ENCODE data around the gene PNLDC1.
"Not testable (repeated sequence)": the region's sequence is repeated elsewhere in the genome, so short reads cannot be mapped to it uniquely, and the experiment has no call there.

Gene PNLDC1

GRCh38 chr6:159778542-159779103, 21.5 kb upstream of the PNLDC1 start:
- DNase-seq (ENCODE audit: low read depth, low spot score) = no peak

- DNase-seq (ENCODE audit: low read depth, low spot score) = no peak
Observed at GRCh38 chr6:159788276-159788675, 11.8 kb upstream of the PNLDC1 start.

DNA sequence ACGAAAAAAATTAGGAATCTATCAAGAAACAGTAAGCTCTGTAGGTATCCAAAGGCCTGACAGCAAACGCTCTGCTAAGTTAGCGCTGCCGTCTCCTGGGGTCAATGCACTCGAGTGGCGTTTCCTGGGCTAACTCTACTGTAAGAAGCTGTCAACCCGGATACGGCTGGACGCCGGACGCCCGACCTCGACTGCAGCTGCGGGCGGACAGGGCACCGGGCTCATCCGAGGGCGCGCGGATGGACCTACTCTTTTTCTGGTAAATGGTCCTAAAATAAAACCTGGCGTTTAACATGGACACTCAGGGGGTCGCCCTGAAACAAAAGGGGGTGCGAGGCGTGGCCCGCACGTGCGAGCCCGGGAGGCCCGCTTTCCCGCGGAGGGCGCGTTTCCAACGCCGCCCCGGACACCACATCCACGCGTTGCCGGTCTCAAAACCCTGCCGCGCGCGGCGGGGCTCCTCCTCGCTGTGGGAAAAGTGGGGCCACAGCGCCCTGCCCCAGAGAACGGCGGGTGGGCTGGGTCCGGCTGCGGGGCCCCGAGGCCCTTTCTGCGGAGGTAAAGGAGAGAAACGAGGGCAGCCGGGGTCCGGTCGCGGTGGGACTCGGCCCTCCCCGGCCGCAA, 11.2 kb upstream of the PNLDC1 start:
- peak; percentile 35 for DNase-seq (ENCODE audit: low read depth, low spot score)

DNA sequence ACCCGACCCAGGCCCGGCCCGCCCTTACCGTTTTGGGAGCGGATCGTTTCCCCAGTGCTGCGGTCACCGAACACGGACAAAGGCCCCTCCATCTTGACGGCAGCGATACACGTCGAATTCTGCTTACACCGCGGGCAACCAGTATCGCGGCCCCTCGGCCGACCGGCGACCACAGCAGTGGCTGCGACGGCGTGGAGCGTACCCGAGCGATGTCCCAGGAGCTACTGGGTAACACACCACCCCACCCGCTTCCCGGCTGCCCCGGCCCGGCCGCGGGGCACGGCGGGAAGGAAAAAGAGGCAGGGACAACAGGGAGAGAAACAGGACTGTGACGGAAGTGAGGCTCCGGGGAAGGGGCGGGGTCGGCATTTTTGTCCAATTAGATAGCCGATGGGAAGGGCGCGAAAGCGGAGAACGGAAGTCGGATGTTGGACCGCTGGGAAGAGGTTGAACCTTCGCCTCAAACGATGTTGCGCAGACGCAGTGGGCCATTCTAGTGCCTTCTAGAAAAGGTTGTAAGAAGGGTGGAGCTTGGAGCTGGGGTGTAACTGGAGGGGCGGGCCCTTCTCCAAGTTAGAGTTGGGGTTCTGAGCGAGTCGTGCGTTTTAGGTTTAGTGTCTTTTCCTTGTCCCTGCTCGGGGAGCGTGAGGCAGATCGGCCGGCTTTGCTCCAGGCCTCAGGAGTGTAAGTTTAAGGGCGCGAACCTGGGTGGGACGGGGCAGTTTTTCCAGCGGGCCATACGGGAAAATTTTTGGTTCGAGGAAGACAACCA, 10.5 kb upstream of the PNLDC1 start, which contains the start of gene TCP1:
TSS of gene TCP1 (minus strand) at position 226 of the 772 bp plus-strand sequence. CDS start at position 92, 134 bp downstream.
- DNase-seq (ENCODE audit: low read depth, low spot score) = peak; percentile 100

GRCh38 chr6:159790149-159790955, 9.7 kb upstream of the PNLDC1 start, which contains the start of gene MRPL18:
TSS of gene MRPL18 (plus strand) at chr6:159790467. CDS start at chr6:159790588, 121 bp downstream.
- peak; percentile 98 for DNase-seq (ENCODE audit: low read depth, low spot score)

- DNase-seq (ENCODE audit: low read depth, low spot score) = peak; percentile 47
Observed at GRCh38 chr6:159790956-159791598, 9.0 kb upstream of the PNLDC1 start.

GRCh38 chr6:159794976-159795375, 5.1 kb upstream of the PNLDC1 start:
- DNase-seq (ENCODE audit: low read depth, low spot score) = not testable (repeated sequence)

DNA sequence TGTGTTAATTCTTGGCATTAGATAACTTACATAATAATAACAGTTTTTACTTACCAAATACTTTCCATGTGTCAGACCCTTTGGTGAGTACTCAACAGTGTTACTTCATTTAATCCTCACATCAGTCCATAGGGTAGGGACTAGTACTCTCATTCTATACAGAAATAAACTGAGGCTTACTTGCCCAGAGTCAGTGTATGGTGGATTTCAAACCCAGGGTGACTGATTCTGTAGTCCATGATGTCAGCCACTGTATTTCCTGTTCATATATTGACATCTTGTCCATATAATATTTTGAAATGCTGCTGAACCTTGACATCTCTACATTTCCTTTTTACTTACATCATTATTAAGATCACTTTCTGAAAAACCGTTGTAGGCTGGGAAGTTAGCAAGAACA, 2.5 kb upstream of the PNLDC1 start:
- DNase-seq (ENCODE audit: low read depth, low spot score) = no peak

- no peak for DNase-seq (ENCODE audit: low read depth, low spot score)
Observed at GRCh38 chr6:159801935-159802334, 1.9 kb downstream of the PNLDC1 start.

DNA sequence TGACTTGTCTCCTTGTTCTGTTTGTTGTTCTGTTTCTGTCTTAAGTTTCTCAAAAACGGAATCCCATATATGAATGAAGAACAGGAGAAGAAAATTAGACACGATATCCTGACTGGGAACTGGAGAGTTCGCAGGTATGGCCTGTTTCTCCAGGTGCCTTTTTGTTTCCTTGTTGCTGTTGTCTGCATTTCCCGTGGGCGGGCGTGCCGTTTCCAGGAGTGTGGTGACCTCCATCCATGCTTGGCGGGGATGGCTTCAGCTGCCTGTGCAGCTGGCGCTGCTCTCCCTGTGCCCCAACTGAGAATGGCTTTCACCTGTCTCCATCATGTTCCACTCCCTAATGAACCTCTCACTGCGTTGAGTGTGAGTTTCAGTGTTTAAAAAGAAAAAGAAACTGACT, 4.4 kb downstream of the PNLDC1 start:
- no peak for DNase-seq (ENCODE audit: low read depth, low spot score)

DNA sequence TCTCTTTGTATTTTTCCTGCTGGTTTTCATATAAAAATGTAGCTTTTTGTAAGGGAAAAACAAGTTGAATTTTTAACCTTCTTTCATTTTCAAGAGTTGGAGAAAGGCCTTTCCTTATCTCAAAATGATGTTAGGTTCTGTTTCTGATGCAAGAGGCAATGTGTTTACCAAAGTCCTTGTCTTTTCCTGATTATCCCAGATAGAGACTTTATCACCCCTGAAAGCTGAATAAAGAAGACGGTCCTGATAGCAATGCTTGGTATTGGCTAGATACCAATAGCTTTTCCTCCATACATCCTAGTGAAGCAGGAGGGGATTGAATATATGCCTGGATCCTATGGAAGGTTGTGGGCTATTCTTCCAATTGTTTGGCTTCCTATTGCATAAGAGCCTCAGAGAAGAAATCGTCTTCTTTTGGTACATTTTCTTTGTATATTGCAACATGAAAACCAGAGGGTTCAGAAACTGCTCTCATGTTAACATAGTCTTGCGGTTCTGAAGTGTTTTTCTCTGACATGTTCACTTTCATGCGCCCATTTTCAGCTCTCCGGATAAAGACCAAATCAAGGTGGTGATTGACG, 5.5 kb downstream of the PNLDC1 start:
- no peak for DNase-seq (ENCODE audit: low read depth, low spot score)

- no peak for DNase-seq (ENCODE audit: low read depth, low spot score)
Observed at GRCh38 chr6:159806021-159806458, 6.0 kb downstream of the PNLDC1 start.

DNA sequence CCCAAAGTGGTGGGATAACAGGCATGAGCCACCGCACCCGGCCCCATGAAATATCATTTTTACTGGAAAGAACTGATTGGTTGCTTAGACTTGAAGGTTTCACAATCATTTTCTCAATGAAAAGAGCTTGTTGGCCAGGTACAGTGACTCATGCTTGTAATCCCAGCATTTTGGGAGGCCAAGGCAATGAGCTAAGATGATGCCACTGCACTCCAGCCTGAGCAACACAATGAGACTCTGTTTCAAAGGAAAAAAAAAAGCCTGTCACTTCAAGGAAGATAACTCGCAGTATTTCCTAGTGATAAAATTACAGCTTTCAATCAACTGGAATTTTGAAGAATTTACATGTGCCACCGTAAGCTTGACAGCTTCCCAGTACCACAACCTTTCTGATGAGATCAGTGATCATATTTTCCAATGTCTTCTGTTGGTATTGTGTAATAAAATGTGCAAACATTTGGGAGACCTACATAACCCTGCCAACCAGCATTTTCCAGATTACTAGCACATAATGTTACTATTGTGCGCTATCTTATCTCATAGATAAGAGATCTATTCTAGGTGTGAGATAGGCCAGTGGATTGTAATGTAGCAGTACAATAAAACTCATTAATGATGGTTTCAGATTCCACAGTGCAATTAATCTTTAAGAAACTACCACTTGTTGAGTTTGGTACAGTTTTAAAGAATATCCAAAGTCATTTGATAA, 7.2 kb downstream of the PNLDC1 start:
- DNase-seq (ENCODE audit: low read depth, low spot score) = no peak

DNA sequence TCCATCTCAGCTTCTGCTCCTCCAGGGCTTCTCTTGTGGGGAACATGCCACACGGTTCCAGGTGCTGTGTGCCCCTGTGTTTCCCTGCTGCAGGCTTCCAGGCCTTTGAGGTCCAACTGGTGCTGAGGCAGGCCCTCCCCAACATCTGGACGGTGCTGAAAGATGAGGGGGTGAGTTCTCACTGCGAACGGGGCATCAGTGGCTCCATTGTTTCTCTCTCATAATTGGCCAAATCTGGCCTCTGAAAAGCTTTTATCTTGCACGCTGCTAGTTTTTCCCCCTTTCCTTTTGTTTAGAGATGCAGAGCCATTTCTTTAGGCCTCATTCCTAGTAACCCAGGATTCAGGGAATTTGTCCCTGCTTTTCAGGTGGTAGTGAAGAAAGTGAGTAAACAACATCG, 8.6 kb downstream of the PNLDC1 start:
- DNase-seq (ENCODE audit: low read depth, low spot score) = no peak

GRCh38 chr6:159809149-159809548, 9.1 kb downstream of the PNLDC1 start:
- DNase-seq (ENCODE audit: low read depth, low spot score) = no peak

DNA sequence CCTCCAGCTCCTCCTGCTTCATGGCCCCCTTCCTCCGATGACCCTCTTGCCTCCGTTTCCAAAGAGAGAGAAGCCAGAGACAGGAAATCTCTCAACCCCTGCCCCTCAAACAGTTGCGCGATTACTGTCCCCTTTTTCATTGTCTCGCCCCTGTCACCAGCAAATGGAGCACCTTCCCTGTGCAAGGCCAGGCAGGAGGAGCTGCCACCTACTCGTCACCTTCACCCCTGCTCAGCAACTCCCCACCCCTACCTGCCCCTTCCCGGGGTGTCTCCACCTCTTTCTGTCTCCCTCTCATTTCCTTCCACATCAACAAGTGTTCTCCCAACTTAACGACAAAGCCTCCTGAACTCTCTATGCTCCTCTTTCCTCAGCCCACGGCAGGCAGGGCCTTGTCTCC, 13.7 kb downstream of the PNLDC1 start:
- DNase-seq (ENCODE audit: low read depth, low spot score) = no peak

DNA sequence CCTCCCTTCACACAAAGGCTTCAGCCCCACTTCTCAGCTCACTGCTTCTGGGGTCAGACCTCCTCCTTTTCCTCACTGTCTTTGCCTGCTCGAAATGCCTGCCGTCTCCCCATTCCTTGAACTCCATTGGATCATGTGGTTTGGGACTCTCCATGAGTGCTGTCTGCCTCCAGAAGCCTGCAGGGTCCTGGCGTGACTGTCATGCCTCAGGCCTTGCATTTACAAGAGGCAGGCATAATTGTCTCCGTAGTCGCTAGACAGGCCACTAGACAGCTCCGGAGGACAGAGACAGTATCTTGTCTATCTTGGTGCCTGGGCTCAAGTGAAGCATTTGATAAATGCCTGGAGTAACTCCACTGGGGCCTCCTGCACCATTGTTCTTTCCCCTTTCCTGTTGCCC, 15.3 kb downstream of the PNLDC1 start:
- peak; percentile 77 for DNase-seq (ENCODE audit: low read depth, low spot score)

DNA sequence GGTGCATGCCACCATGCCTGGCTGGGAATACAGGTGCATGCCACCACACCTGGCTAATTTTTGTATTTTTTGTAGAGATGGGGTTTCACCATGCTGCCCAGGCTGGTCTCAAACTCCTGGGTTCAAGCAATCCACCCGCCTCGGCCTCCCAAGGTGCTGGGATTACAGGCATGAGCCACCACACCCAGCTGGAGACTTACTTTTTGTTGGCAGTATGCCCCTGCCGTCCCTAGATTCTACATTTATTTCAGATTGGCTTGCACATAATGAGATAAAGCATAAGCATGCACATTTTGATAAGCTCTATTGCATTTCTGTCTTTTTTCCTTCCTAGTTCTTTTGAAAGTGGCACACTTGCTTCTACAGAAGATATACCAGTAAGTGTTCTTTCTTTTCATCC, 16.7 kb downstream of the PNLDC1 start:
- DNase-seq (ENCODE audit: low read depth, low spot score) = not testable (repeated sequence)

GRCh38 chr6:159817951-159818739, 18.1 kb downstream of the PNLDC1 start:
- no peak for DNase-seq (ENCODE audit: low read depth, low spot score)
